Liver (tissue), 9 donors: ENCODE results near the gene SPECC1L. TPM values are rescaled to one million over a fixed set of nuclear protein-coding genes. Genes with fewer than 3 reads are reported as not detected.

Source experiments
- DNase-seq: peaks from one replicate; pipeline ENCODE4 v3.0.0-alpha.2; 2017; ENCODE audit warnings: low spot score
- H3K27ac ChIP-seq, 2 donors: one replicate each; pipeline ENCODE4 v1.7.0; 2013; ENCODE audit warnings: inconsistent platforms in 2 of 2, low read length in 2 of 2, control low read depth in 1 of 2, low read depth in 1 of 2, mild to moderate bottlenecking in 1 of 2
- H3K27me3 ChIP-seq, 4 donors: one replicate each; pipeline versions ENCODE4 v1.6.1 to v1.7.0; 2013; ENCODE audit warnings: low read length in 3 of 4, inconsistent platforms in 1 of 4, mild to moderate bottlenecking in 1 of 4, moderate library complexity in 1 of 4; ENCODE audit not compliant: control insufficient read depth in 4 of 4, insufficient read depth in 4 of 4
- H3K36me3 ChIP-seq, 4 donors: one replicate each; pipeline versions ENCODE4 v1.6.1 to v1.7.0; 2013; ENCODE audit warnings: low read length in 3 of 4, mild to moderate bottlenecking in 3 of 4, low read depth in 1 of 4, moderate library complexity in 1 of 4; ENCODE audit not compliant: control insufficient read depth in 4 of 4, insufficient read depth in 3 of 4
- H3K4me1 ChIP-seq, 4 donors: one replicate each; pipeline versions ENCODE4 v1.6.1 to v1.7.0; 2013; ENCODE audit warnings: low read length in 3 of 4, mild to moderate bottlenecking in 3 of 4, moderate library complexity in 1 of 4; ENCODE audit not compliant: control insufficient read depth in 4 of 4, insufficient read depth in 4 of 4
- H3K4me3 ChIP-seq, 3 donors: one replicate each; pipeline versions ENCODE4 v1.6.1 to v1.7.0; 2013; ENCODE audit warnings: low read length in 3 of 3, control low read depth in 1 of 3, low read depth in 1 of 3, mild to moderate bottlenecking in 1 of 3
- H3K9ac ChIP-seq, 2 donors: one replicate each; pipeline ENCODE4 v1.7.0; 2013; ENCODE audit warnings: low read length in 2 of 2, mild to moderate bottlenecking in 2 of 2, moderate library complexity in 2 of 2, control low read depth in 1 of 2, low read depth in 1 of 2
- H3K9me3 ChIP-seq, 4 donors: one replicate each; pipeline versions ENCODE4 v1.6.1 to v1.7.0; 2013; ENCODE audit warnings: low read length in 3 of 4; ENCODE audit not compliant: control insufficient read depth in 4 of 4
- EGR1 ChIP-seq, 2 donors: IDR thresholded peaks; 2 replicates each; pipeline ENCODE4 v1.6.1; 2016 to 2018; ENCODE audit warnings: antibody characterized with exemption in 2 of 2, low read depth in 2 of 2
- FOXA1 ChIP-seq: IDR thresholded peaks from 2 replicates; pipeline ENCODE4 v1.6.1; 2016; ENCODE audit warnings: antibody characterized with exemption
- FOXA2 ChIP-seq: IDR thresholded peaks from 2 replicates; pipeline ENCODE4 v1.6.1; 2016; ENCODE audit warnings: antibody characterized with exemption
- GABPA ChIP-seq, 2 donors: IDR thresholded peaks in 1 of 2; conservative IDR thresholded peaks in 1 of 2; 2 replicates each; pipeline ENCODE4 v1.6.1; 2016; ENCODE audit warnings: antibody characterized with exemption in 2 of 2, mild to moderate bottlenecking in 1 of 2, moderate library complexity in 1 of 2
- HNF4A ChIP-seq, 2 donors: conservative IDR thresholded peaks; 2 replicates each; pipeline ENCODE4 v1.6.1; 2016; ENCODE audit warnings: antibody characterized with exemption in 2 of 2, mild to moderate bottlenecking in 2 of 2
- HNF4G ChIP-seq: IDR thresholded peaks from 2 replicates; pipeline ENCODE4 v1.6.1; 2016; ENCODE audit warnings: antibody characterized with exemption
- JUND ChIP-seq, 2 donors: IDR thresholded peaks; 2 replicates each; pipeline ENCODE4 v1.6.1; 2016; ENCODE audit warnings: antibody characterized with exemption in 2 of 2
- NR2F2 ChIP-seq: IDR thresholded peaks from 2 replicates; pipeline ENCODE4 v1.6.1; 2016; ENCODE audit warnings: antibody characterized with exemption
- RAD21 ChIP-seq, 2 donors: IDR thresholded peaks; 2 replicates each; pipeline ENCODE4 v1.6.1; 2016; ENCODE audit warnings: antibody characterized with exemption in 2 of 2, mild to moderate bottlenecking in 2 of 2
- RXRA ChIP-seq, 2 donors: IDR thresholded peaks; 2 replicates each; pipeline ENCODE4 v1.6.1; 2017 to 2018; ENCODE audit warnings: antibody characterized with exemption in 2 of 2, mild to moderate bottlenecking in 1 of 2
- SP1 ChIP-seq: IDR thresholded peaks from 2 replicates; pipeline ENCODE4 v1.6.1; 2018; ENCODE audit warnings: antibody characterized with exemption, mild to moderate bottlenecking
- TAF1 ChIP-seq: conservative IDR thresholded peaks from 2 replicates; pipeline ENCODE4 v1.6.1; 2016; ENCODE audit warnings: antibody characterized with exemption, mild to moderate bottlenecking
- YY1 ChIP-seq: IDR thresholded peaks from 2 replicates; pipeline ENCODE4 v1.6.1; 2016; ENCODE audit warnings: antibody characterized with exemption, mild to moderate bottlenecking
- WGBS: extraction: QIAGEN DNeasy Blood & Tissue Kit; methylation state at CpG from one replicate; pipeline ENCODE4 v1.1.7; 2013; 5-methylcytosine and 5-hydroxymethylcytosine counted together
- polyA plus RNA-seq, 2 donors: library from polyadenylated mRNA; stranded (reverse) in 1 of 2; unstranded in 1 of 2; fragments of 200-250 nt in 1 of 2; fragments of >200 nt in 1 of 2; fragmentation: Nextera tagmentation in 1 of 2; extraction: Ambion mirVana in 1 of 2; gene quantifications; one replicate each; pipeline versions ENCODE4 v1.2.1 to v1.2.3, GENCODE V29; 2013 to 2015
- total RNA-seq, 2 donors: library from RNA; depleted of rRNA; stranded (reverse); fragments of >200 nt; gene quantifications; one replicate each; pipeline ENCODE4 v1.2.3, GENCODE V29; 2014
- TF ChIP-seq, protein P1 (sequence below): IDR thresholded peaks from 2 replicates; pipeline ENCODE4 v1.6.1; 2016; ENCODE audit warnings: antibody characterized with exemption
- TF ChIP-seq, protein P2 (sequence below): IDR thresholded peaks from 2 replicates; pipeline ENCODE4 v1.6.1; 2016; ENCODE audit warnings: antibody characterized with exemption
- TF ChIP-seq, protein P3 (sequence below): fragments of 150-350 bp; IDR thresholded peaks from 2 replicates; pipeline ENCODE4 v1.5.1; 2017; ENCODE audit warnings: improper control_type of control experiment, low read depth, low read length; ENCODE audit not compliant: missing input control
- TF ChIP-seq, protein P4 (sequence below): IDR thresholded peaks from 2 replicates; pipeline ENCODE4 v1.6.1; 2016; ENCODE audit warnings: antibody characterized with exemption
- TF ChIP-seq, protein P5 (sequence below): IDR thresholded peaks from 2 replicates; pipeline ENCODE4 v1.6.1; 2016; ENCODE audit warnings: antibody characterized with exemption, mild to moderate bottlenecking
- donor health status: healthy.
- donor health status: healthy.
- donor health status: healthy.
- donor health status: healthy.
- donor health status: healthy.

SPECC1L gene
- total and polyA plus RNA-seq, 4 donors, result 5.4 to 22.3 (median 12.3) TPM

DNA sequence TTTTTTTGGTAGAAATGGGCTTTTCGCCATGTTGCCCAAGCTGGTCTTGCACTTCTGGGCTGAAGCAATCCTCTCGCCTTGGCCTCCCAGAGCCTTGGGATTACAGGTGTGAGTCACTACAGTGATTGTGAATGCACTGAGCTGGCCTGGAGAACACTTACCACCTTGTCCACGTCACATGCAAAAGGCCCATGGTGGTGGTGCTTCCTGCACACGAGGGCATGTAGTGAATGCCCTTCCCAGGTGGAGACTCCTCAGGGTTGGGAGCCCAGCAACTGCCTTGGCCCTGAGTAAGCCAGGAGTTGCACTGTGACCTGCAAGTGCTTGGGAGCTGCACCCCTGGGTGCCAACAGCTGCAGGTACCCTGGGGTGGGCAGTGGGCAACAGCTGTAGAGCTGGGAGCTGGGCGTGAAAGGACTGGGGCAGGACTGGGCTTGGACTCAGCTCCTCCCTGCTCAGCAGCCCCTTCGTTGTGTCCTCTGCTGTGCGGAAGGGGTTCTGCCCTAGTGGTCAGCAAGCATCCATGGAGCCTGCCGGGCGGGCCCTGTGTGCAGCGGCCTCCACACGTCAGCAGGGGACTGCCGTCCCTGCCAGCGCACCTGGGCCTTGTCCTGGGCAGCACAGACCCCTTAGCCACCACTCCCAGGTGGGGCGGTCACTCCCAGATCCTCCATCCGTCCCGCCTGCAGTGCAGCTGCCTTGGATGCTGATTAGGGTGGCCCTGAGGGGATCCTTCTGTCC is 147.4 kb downstream of the SPECC1L start:
- TF ChIP-seq HNF4G (no peak), TAF1 (no peak), GABPA (IDR thresholded peaks at IDR 0.05 in 1 of 2, conservative IDR thresholded peaks at IDR 0.05 in 1 of 2) (no peak), HNF4A (conservative IDR thresholded peaks at IDR 0.05) (no peak), FOXA2 (no peak), NR2F2 (no peak), RAD21 (IDR thresholded peaks at IDR 0.05) (no peak), RXRA (IDR thresholded peaks at IDR 0.05) (no peak), YY1 (no peak), SP1 (no peak), JUND (IDR thresholded peaks at IDR 0.05) (no peak), FOXA1 (no peak), EGR1 (IDR thresholded peaks at IDR 0.05; ENCODE audit: low read depth in 2 of 2) (no peak)
- TF ChIP-seq, protein P1, sequence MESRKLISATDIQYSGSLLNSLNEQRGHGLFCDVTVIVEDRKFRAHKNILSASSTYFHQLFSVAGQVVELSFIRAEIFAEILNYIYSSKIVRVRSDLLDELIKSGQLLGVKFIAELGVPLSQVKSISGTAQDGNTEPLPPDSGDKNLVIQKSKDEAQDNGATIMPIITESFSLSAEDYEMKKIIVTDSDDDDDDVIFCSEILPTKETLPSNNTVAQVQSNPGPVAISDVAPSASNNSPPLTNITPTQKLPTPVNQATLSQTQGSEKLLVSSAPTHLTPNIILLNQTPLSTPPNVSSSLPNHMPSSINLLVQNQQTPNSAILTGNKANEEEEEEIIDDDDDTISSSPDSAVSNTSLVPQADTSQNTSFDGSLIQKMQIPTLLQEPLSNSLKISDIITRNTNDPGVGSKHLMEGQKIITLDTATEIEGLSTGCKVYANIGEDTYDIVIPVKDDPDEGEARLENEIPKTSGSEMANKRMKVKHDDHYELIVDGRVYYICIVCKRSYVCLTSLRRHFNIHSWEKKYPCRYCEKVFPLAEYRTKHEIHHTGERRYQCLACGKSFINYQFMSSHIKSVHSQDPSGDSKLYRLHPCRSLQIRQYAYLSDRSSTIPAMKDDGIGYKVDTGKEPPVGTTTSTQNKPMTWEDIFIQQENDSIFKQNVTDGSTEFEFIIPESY, result no peak
- TF ChIP-seq, protein P2, sequence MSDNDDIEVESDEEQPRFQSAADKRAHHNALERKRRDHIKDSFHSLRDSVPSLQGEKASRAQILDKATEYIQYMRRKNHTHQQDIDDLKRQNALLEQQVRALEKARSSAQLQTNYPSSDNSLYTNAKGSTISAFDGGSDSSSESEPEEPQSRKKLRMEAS, result no peak
- TF ChIP-seq, protein P3, sequence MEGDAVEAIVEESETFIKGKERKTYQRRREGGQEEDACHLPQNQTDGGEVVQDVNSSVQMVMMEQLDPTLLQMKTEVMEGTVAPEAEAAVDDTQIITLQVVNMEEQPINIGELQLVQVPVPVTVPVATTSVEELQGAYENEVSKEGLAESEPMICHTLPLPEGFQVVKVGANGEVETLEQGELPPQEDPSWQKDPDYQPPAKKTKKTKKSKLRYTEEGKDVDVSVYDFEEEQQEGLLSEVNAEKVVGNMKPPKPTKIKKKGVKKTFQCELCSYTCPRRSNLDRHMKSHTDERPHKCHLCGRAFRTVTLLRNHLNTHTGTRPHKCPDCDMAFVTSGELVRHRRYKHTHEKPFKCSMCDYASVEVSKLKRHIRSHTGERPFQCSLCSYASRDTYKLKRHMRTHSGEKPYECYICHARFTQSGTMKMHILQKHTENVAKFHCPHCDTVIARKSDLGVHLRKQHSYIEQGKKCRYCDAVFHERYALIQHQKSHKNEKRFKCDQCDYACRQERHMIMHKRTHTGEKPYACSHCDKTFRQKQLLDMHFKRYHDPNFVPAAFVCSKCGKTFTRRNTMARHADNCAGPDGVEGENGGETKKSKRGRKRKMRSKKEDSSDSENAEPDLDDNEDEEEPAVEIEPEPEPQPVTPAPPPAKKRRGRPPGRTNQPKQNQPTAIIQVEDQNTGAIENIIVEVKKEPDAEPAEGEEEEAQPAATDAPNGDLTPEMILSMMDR, result no peak
- TF ChIP-seq, protein P4, sequence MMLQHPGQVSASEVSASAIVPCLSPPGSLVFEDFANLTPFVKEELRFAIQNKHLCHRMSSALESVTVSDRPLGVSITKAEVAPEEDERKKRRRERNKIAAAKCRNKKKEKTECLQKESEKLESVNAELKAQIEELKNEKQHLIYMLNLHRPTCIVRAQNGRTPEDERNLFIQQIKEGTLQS, result no peak
- no peak overlapping the region for H3K9ac ChIP-seq

DNA sequence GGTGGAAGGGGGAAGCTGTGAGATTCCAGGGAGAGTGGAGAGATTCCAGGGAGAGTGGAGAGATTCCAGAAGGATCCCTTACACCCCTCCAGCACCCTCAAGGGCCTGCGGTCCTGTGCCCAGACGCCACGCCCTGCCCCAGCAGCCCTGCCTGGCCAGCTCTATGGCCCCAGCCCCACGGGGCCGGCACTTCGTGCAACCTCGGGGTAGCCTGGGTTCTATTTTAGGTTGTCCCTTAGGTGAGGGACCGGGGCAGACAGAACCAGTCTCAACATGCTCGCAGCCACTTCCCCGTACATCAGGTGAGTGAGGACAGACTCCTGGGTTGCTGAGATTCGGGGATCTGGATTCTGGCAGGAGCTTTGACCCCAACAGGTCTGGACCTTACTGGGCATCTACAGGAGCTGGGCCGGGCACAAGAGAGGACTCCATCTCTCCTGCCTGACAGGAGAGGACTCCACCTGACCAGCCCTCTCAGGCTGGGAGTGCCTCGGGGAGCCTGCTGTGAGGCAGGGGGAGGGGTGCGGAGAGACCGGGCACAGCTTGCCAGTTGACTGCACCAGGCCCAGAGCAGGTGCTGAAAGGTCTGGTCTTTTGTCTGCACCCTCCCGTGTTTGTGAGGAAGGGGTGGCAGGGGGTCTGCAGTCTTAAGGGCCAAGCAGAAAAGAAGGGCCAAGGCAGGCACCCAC is 148.3 kb downstream of the SPECC1L start:
- H3K4me1 ChIP-seq, result peaks cover 2 to 6% (median 4%) of the 10 kb centered on the region in 4 donors
- no peaks in the 10 kb centered on the region for H3K27me3 ChIP-seq
- H3K4me3 ChIP-seq, result no peak overlapping the region
- no peak overlapping the region for H3K9ac ChIP-seq
- no peak overlapping the region for H3K27ac ChIP-seq
- no peak for DNase-seq
- no peaks in the 10 kb centered on the region for H3K9me3 ChIP-seq
- WGBS, result 77% methylated on average over 16 of the region's 16 CpGs
- no peak for TF ChIP-seq FOXA2
- TF ChIP-seq, protein P5, sequence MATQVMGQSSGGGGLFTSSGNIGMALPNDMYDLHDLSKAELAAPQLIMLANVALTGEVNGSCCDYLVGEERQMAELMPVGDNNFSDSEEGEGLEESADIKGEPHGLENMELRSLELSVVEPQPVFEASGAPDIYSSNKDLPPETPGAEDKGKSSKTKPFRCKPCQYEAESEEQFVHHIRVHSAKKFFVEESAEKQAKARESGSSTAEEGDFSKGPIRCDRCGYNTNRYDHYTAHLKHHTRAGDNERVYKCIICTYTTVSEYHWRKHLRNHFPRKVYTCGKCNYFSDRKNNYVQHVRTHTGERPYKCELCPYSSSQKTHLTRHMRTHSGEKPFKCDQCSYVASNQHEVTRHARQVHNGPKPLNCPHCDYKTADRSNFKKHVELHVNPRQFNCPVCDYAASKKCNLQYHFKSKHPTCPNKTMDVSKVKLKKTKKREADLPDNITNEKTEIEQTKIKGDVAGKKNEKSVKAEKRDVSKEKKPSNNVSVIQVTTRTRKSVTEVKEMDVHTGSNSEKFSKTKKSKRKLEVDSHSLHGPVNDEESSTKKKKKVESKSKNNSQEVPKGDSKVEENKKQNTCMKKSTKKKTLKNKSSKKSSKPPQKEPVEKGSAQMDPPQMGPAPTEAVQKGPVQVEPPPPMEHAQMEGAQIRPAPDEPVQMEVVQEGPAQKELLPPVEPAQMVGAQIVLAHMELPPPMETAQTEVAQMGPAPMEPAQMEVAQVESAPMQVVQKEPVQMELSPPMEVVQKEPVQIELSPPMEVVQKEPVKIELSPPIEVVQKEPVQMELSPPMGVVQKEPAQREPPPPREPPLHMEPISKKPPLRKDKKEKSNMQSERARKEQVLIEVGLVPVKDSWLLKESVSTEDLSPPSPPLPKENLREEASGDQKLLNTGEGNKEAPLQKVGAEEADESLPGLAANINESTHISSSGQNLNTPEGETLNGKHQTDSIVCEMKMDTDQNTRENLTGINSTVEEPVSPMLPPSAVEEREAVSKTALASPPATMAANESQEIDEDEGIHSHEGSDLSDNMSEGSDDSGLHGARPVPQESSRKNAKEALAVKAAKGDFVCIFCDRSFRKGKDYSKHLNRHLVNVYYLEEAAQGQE, result no peak
- TF ChIP-seq, protein P4, result no peak
- peaks cover 0 to 29% (median 19%) of the 10 kb centered on the region in 4 donors for H3K36me3 ChIP-seq

More for the DNA sequence above, 147.4 kb downstream of the SPECC1L start:
- Histone ChIP-seq H3K27me3 (no peaks in the 10 kb centered on the region), H3K4me3 (no peak overlapping the region), H3K9me3 (no peaks in the 10 kb centered on the region), H3K36me3 (peaks cover 0 to 29% (median 21%) of the 10 kb centered on the region in 4 donors), H3K27ac (no peak overlapping the region), H3K4me1 (peaks cover 0 to 3% (median 3%) of the 10 kb centered on the region in 4 donors)
- 90% methylated on average over 16 of the region's 16 CpGs for WGBS
- DNase-seq, result no peak
